H1 (cell line): Measurements from ENCODE around the gene ZNF611. TPM values are rescaled to one million over a fixed set of nuclear protein-coding genes. Genes with fewer than 3 reads are reported as not detected.
"Not testable (repeated sequence)": the region's sequence is repeated elsewhere in the genome, so short reads cannot be mapped to it uniquely, and the experiment has no call there.

Source experiments
- CTCF ChIA-PET: fragments of 300-600 bp; sonication (Branson Sonifier 250); formaldehyde crosslinking; loops from one replicate; lab custom pipeline; 2021; ENCODE audit not compliant: partially characterized antibody; lab: Charles Lee
- POLR2A ChIA-PET: fragments of 300-600 bp; sonication (Branson Sonifier 250); formaldehyde crosslinking; loops from one replicate; lab custom pipeline; 2021; ENCODE audit warnings: inconsistent platforms; ENCODE audit not compliant: partially characterized antibody; lab: Charles Lee
- DNase-seq, 2 experiments: peaks; one replicate each; pipeline versions ENCODE4 v3.0.0 to v3.0.0-alpha.2; 2010 to 2022; ENCODE audit warnings: low spot score in 2 of 2, low read depth in 1 of 2, mixed read lengths in 1 of 2
- FAIRE-seq: peaks from 2 replicates; lab custom pipeline; 2011; peaks lifted over from hg19 to GRCh38; lab: Jason Lieb, UNC
- H2AFZ ChIP-seq: 2 replicates; pipeline ENCODE4 v1.8.1; 2012; ENCODE audit warnings: low read length, inconsistent platforms
- H2AK5ac ChIP-seq: 2 replicates; pipeline ENCODE4 v1.6.1; 2013; ENCODE audit warnings: low read depth, low read length
- H2BK120ac ChIP-seq: replicated peaks from 2 replicates; pipeline ENCODE3; 2013; ENCODE audit warnings: low read depth, low read length, inconsistent platforms
- H2BK12ac ChIP-seq: 2 replicates; pipeline ENCODE4 v1.6.1; 2013; ENCODE audit warnings: low read depth, low read length
- H2BK15ac ChIP-seq: 2 replicates; pipeline ENCODE4 v1.6.1; 2013; ENCODE audit warnings: low read length
- H2BK20ac ChIP-seq: 2 replicates; pipeline ENCODE4 v1.6.1; 2013; ENCODE audit warnings: low read length
- H2BK5ac ChIP-seq: 2 replicates; pipeline ENCODE4 v1.6.1; 2013; ENCODE audit warnings: low read depth, low read length
- H3K14ac ChIP-seq: 2 replicates; pipeline ENCODE4 v1.6.1; 2013; ENCODE audit warnings: inconsistent platforms; ENCODE audit not compliant: insufficient read length
- H3K18ac ChIP-seq: 2 replicates; pipeline ENCODE4 v1.6.1; 2013; ENCODE audit warnings: low read length; ENCODE audit errors: extremely low read depth
- H3K23ac ChIP-seq: 2 replicates; pipeline ENCODE4 v1.6.1; 2013; ENCODE audit warnings: inconsistent platforms; ENCODE audit not compliant: insufficient read length
- H3K23me2 ChIP-seq: 2 replicates; pipeline ENCODE4 v1.6.1; 2013; ENCODE audit warnings: low read depth, low read length
- H3K27ac ChIP-seq: 2 replicates; pipeline ENCODE4 v1.6.1; 2011; ENCODE audit warnings: low read depth, low read length, inconsistent platforms
- H3K27me3 ChIP-seq, 4 experiments: replicated peaks in 1 of 4; 1 replicate in 1 of 4; 2 replicates in 3 of 4; pipeline versions ENCODE4 v1.6.1 to v1.8.1; 2011 to 2013; ENCODE audit warnings: low read length in 3 of 4, mild to moderate bottlenecking in 3 of 4, inconsistent platforms in 2 of 4, mixed read lengths in 2 of 4, moderate library complexity in 1 of 4; ENCODE audit not compliant: control insufficient read depth in 3 of 4, insufficient read depth in 3 of 4; ENCODE audit errors: extremely low read depth in 1 of 4
- H3K36me3 ChIP-seq, 4 experiments: 2 replicates each; pipeline versions ENCODE4 v1.6.1 to v1.8.1; 2011 to 2013; ENCODE audit warnings: mild to moderate bottlenecking in 4 of 4, low read length in 3 of 4, moderate library complexity in 2 of 4, control low read depth in 1 of 4, inconsistent platforms in 1 of 4; ENCODE audit not compliant: insufficient read depth in 4 of 4, control insufficient read depth in 2 of 4
- H3K4ac ChIP-seq: replicated peaks from 2 replicates; pipeline ENCODE3; 2013; ENCODE audit warnings: low read length, low read depth, mixed read lengths, inconsistent platforms; ENCODE audit not compliant: insufficient read length
- H3K4me1 ChIP-seq, 4 experiments: replicated peaks in 1 of 4; 1 replicate in 1 of 4; 2 replicates in 3 of 4; pipeline versions ENCODE4 v1.6.1 to v1.8.1; 2011 to 2013; ENCODE audit warnings: low read length in 3 of 4, inconsistent platforms in 2 of 4, mixed read lengths in 1 of 4; ENCODE audit not compliant: insufficient read depth in 4 of 4, control insufficient read depth in 3 of 4
- H3K4me2 ChIP-seq, 2 experiments: 2 replicates each; pipeline versions ENCODE4 v1.6.1 to v1.8.1; 2011 to 2013; ENCODE audit warnings: low read depth in 2 of 2, low read length in 2 of 2, control low read depth in 1 of 2, inconsistent platforms in 1 of 2, mild to moderate bottlenecking in 1 of 2; ENCODE audit not compliant: insufficient read depth in 1 of 2
- H3K4me3 ChIP-seq, 4 experiments: fragments of 200-600, 300-600 bp in 1 of 4; sonication (generic), shearing (Covaris generic), sonication (Bioruptor Twin) in 1 of 4; 2 replicates each; pipeline versions ENCODE4 v1.5.1 to v1.8.1; 2011 to 2016; ENCODE audit warnings: low read length in 4 of 4, low read depth in 3 of 4, control low read depth in 2 of 4, inconsistent platforms in 2 of 4, mild to moderate bottlenecking in 2 of 4, mixed read lengths in 1 of 4, moderate library complexity in 1 of 4; ENCODE audit not compliant: insufficient read depth in 2 of 4; ENCODE audit errors: extremely low read depth in 1 of 4
- H3K56ac ChIP-seq: replicated peaks from 2 replicates; pipeline ENCODE3; 2013; ENCODE audit warnings: low read depth, mild to moderate bottlenecking, mixed read lengths, low read length, inconsistent platforms; ENCODE audit not compliant: insufficient read length
- H3K79me1 ChIP-seq: 2 replicates; pipeline ENCODE4 v1.6.1; 2013; ENCODE audit warnings: low read depth, low read length, control low read depth
- H3K79me2 ChIP-seq, 2 experiments: 2 replicates each; pipeline versions ENCODE4 v1.6.1 to v1.8.1; 2012 to 2013; ENCODE audit warnings: low read length in 2 of 2, mild to moderate bottlenecking in 2 of 2, inconsistent platforms in 1 of 2; ENCODE audit not compliant: insufficient read depth in 2 of 2, control insufficient read depth in 1 of 2
- H3K9ac ChIP-seq, 4 experiments: replicated peaks in 1 of 4; 1 replicate in 1 of 4; 2 replicates in 3 of 4; pipeline versions ENCODE4 v1.6.1 to v1.8.1; 2011 to 2013; ENCODE audit warnings: low read depth in 3 of 4, low read length in 3 of 4, control low read depth in 2 of 4, mild to moderate bottlenecking in 2 of 4, moderate library complexity in 2 of 4, inconsistent platforms in 1 of 4; ENCODE audit errors: extremely low read depth in 1 of 4
- H3K9me3 ChIP-seq, 2 experiments: 2 replicates each; pipeline versions ENCODE4 v1.6.1 to v1.8.1; 2012 to 2013; ENCODE audit warnings: mild to moderate bottlenecking in 2 of 2, moderate library complexity in 2 of 2, control low read depth in 1 of 2, inconsistent platforms in 1 of 2, low read depth in 1 of 2, low read length in 1 of 2, mixed read lengths in 1 of 2; ENCODE audit not compliant: insufficient read depth in 2 of 2
- H4K20me1 ChIP-seq, 2 experiments: replicated peaks in 1 of 2; 2 replicates each; pipeline versions ENCODE3 to v1.8.1; 2011 to 2013; ENCODE audit warnings: inconsistent platforms in 2 of 2, low read length in 2 of 2, mild to moderate bottlenecking in 1 of 2; ENCODE audit not compliant: insufficient read depth in 2 of 2, control insufficient read depth in 1 of 2
- H4K5ac ChIP-seq: 2 replicates; pipeline ENCODE4 v1.6.1; 2013; ENCODE audit warnings: low read length, low read depth, mixed read lengths, inconsistent platforms; ENCODE audit not compliant: insufficient read length
- H4K8ac ChIP-seq: 2 replicates; pipeline ENCODE4 v1.8.0; 2013; ENCODE audit warnings: mild to moderate bottlenecking, moderate library complexity, low read length, inconsistent platforms; ENCODE audit not compliant: insufficient read depth; ENCODE audit errors: extremely low read depth
- H4K91ac ChIP-seq: replicated peaks from 2 replicates; pipeline ENCODE3; 2013; ENCODE audit warnings: low read length, mixed read lengths, inconsistent platforms; ENCODE audit not compliant: insufficient read length
- E2F6 ChIP-seq: IDR thresholded peaks from 2 replicates; pipeline ENCODE4 v1.6.1; 2012; ENCODE audit warnings: inconsistent platforms
- EP300 ChIP-seq, 2 experiments: IDR thresholded peaks; 1 replicate in 1 of 2; 2 replicates in 1 of 2; pipeline ENCODE4 v1.6.1; 2011 to 2012; ENCODE audit warnings: low read depth in 2 of 2, low read length in 2 of 2, mild to moderate bottlenecking in 2 of 2, borderline replicate concordance in 1 of 2, inconsistent platforms in 1 of 2, moderate library complexity in 1 of 2
- HDAC2 ChIP-seq, 2 experiments: fragments of 300-600 bp in 1 of 2; sonication (generic) in 1 of 2; IDR thresholded peaks; 2 replicates each; pipeline ENCODE4 v1.6.1; 2011 to 2012; ENCODE audit warnings: low read depth in 2 of 2, low read length in 2 of 2, mild to moderate bottlenecking in 2 of 2, moderate library complexity in 2 of 2, borderline replicate concordance in 1 of 2, inconsistent platforms in 1 of 2
- POU5F1 ChIP-seq: IDR thresholded peaks from 2 replicates; pipeline ENCODE4 v1.6.1; 2011; ENCODE audit warnings: low read depth, mild to moderate bottlenecking, low read length, moderate library complexity
- RBBP5 ChIP-seq: IDR thresholded peaks from 2 replicates; pipeline ENCODE4 v1.7.1; 2012; ENCODE audit warnings: low read depth, mild to moderate bottlenecking, inconsistent platforms, low read length, moderate library complexity, borderline replicate concordance
- SUZ12 ChIP-seq: fragments of 200-600 bp; sonication (generic); IDR thresholded peaks from 2 replicates; pipeline ENCODE4 v1.6.1; 2012; ENCODE audit warnings: mild to moderate bottlenecking, inconsistent platforms, low read length, moderate library complexity, mixed read lengths
- WGBS, 2 experiments: shearing (Covaris generic) in 1 of 2; methylation state at CpG; one replicate each; pipeline versions ENCODE4 v1.1.6 to v1.1.7; 2013 to 2015; ENCODE audit warnings: low lambda C conversion rate in 2 of 2, mixed read lengths in 2 of 2, inconsistent platforms in 1 of 2, low coverage in 1 of 2, missing lambda C conversion rate in 1 of 2; ENCODE audit not compliant: insufficient replicate concordance in 2 of 2, insufficient coverage in 1 of 2, insufficient read length in 1 of 2; ENCODE audit errors: extremely low coverage in 1 of 2, missing lambda C conversion rate in 1 of 2; 5-methylcytosine and 5-hydroxymethylcytosine counted together
- polyA plus RNA-seq, 7 experiments: library from polyadenylated mRNA; depleted of rRNA in 3 of 7; stranded (reverse) in 5 of 7; unstranded in 2 of 7; fragments of >200 nt in 5 of 7; fragments of 200-250 nt in 2 of 7; gene quantifications; 1 replicate in 5 of 7; 2 replicates in 1 of 7; 4 replicates in 1 of 7; pipeline versions ENCODE4 v1.2.1 to v1.2.3, GENCODE V29; 2011 to 2013; ENCODE audit warnings: missing spikeins in 2 of 7, mixed read lengths in 2 of 7
- total RNA-seq: library from RNA; stranded (reverse); fragmentation: NEBNext Ultra II Directional; extraction: Animal tissue kit (Norgen Biotek cat#: 25700); gene quantifications from 2 replicates; pipeline ENCODE4 v1.2.1, GENCODE V29; 2021

The ZNF611 gene
- total and polyA plus RNA-seq, 2 of the 8 experiments (the other 6 are each of a cell fraction or from before 2014, with no cell fraction given), result 1.9 to 19.0 TPM

GRCh38 chr19:52722062-52723003 lies 12.5 kb downstream of the ZNF611 start (continued):
- TF ChIP-seq E2F6 (no peak), HDAC2 (IDR thresholded peaks at IDR 0.05; ENCODE audit: borderline replicate concordance in 1 of 2, low read depth in 2 of 2, low read length in 2 of 2) (no peak), EP300 (IDR thresholded peaks at IDR 0.05; ENCODE audit: borderline replicate concordance in 1 of 2, low read depth in 2 of 2, low read length in 2 of 2) (no peak), POU5F1 (no peak), RBBP5 (no peak), SUZ12 (no peak)

GRCh38 chr19:52720541-52720940 lies 14.3 kb downstream of the ZNF611 start:
- H4K91ac ChIP-seq, H3K4me2 ChIP-seq, H2AFZ ChIP-seq, CTCF ChIA-PET, H3K4ac ChIP-seq, H3K23ac ChIP-seq, H2AK5ac ChIP-seq, H3K27ac ChIP-seq, DNase-seq, POLR2A ChIA-PET, H3K9ac ChIP-seq, H3K18ac ChIP-seq, H2BK20ac ChIP-seq, H4K8ac ChIP-seq, H2BK12ac ChIP-seq, H2BK15ac ChIP-seq, H2BK5ac ChIP-seq, H4K20me1 ChIP-seq, H3K27me3 ChIP-seq, H3K4me3 ChIP-seq, H3K79me1 ChIP-seq, H3K14ac ChIP-seq, H2BK120ac ChIP-seq, H3K23me2 ChIP-seq, H4K5ac ChIP-seq, H3K56ac ChIP-seq, FAIRE-seq, H3K4me1 ChIP-seq, H3K79me2 ChIP-seq: not testable (repeated sequence)
- Histone ChIP-seq H3K36me3 (peaks cover 0 to 17% (median 5%) of the 10 kb centered on the region in 4 experiments; a peak in 4 of 8 replicates), H3K9me3 (peaks cover 11 to 18% of the 10 kb centered on the region in 2 experiments; a peak in 2 of 4 replicates)
- 94% methylated on average over 9 of the region's 21 CpGs; no CpG with 5 or more reads in 1 of the 2 experiments for WGBS, 2 experiments
